Measurements from ENCODE around the gene STOX2. TPM values are rescaled to one million over a fixed set of nuclear protein-coding genes. Genes with fewer than 3 reads are reported as not detected.

Gene STOX2
- total and polyA plus RNA-seq, 8 donors, result 0.29 to 55.8 (median 3.9) TPM

- DNase-seq, result no peak
- no peak overlapping the region for H3K27ac ChIP-seq
- H3K4me3 ChIP-seq, result no peak overlapping the region
- intact Hi-C loops (cut with DNase I; ENCODE audit: low total_unique reads), result no loop called here
- H3K36me3 ChIP-seq, result no peaks in the 10 kb centered on the region
- no peaks in the 10 kb centered on the region for H3K9me3 ChIP-seq
- no peaks in the 10 kb centered on the region for H3K4me1 ChIP-seq
- 84 to 93% (median 90%) methylated on average over 3 of the region's 3 CpGs for WGBS, 5 donors
- TF ChIP-seq POLR2A (IDR thresholded peaks at IDR 0.05), result no peak
- no peak for TF ChIP-seq POLR2AphosphoS5 (IDR thresholded peaks at IDR 0.05)
- TF ChIP-seq CTCF (IDR thresholded peaks at IDR 0.05), result no peak
- no peak for TF ChIP-seq EP300 (IDR thresholded peaks at IDR 0.05)
- H3K27me3 ChIP-seq, result no peaks in the 10 kb centered on the region
Observed at GRCh38 chr4:183936574-183937345, 31.7 kb downstream of the STOX2 start.

GRCh38 chr4:183940864-183941263 lies 35.8 kb downstream of the STOX2 start:
- intact Hi-C loops (cut with DNase I; ENCODE audit: low total_unique reads), result no loop called here
- Histone ChIP-seq H3K9me3 (no peaks in the 10 kb centered on the region), H3K27me3 (no peaks in the 10 kb centered on the region), H3K4me1 (no peaks in the 10 kb centered on the region), H3K4me3 (no peak overlapping the region), H3K27ac (no peak overlapping the region), H3K36me3 (no peaks in the 10 kb centered on the region)
- WGBS, 5 donors, result 50 to 68% (median 57%) methylated on average over 4 of the region's 4 CpGs
- TF ChIP-seq EP300 (IDR thresholded peaks at IDR 0.05), result no peak
- no peak for TF ChIP-seq POLR2A (IDR thresholded peaks at IDR 0.05)
- TF ChIP-seq POLR2AphosphoS5 (IDR thresholded peaks at IDR 0.05), result no peak
- no peak for TF ChIP-seq CTCF (IDR thresholded peaks at IDR 0.05)
- DNase-seq, result no peak

- DNase-seq, result no peak
- H3K36me3 ChIP-seq, result no peaks in the 10 kb centered on the region
- no peaks in the 10 kb centered on the region for H3K4me1 ChIP-seq
- TF ChIP-seq POLR2AphosphoS5 (IDR thresholded peaks at IDR 0.05), result no peak
- no peak for TF ChIP-seq POLR2A (IDR thresholded peaks at IDR 0.05)
- no peak for TF ChIP-seq EP300 (IDR thresholded peaks at IDR 0.05)
- TF ChIP-seq CTCF (IDR thresholded peaks at IDR 0.05), result no peak
- H3K27me3 ChIP-seq, result no peaks in the 10 kb centered on the region
- intact Hi-C loops (cut with DNase I; ENCODE audit: low total_unique reads), result no loop called here
- H3K27ac ChIP-seq, result no peak overlapping the region
- H3K9me3 ChIP-seq, result no peaks in the 10 kb centered on the region
- no peak overlapping the region for H3K4me3 ChIP-seq
Observed at GRCh38 chr4:183941964-183942363, 36.9 kb downstream of the STOX2 start.

- no peaks in the 10 kb centered on the region for H3K27me3 ChIP-seq
- 81 to 88% (median 85%) methylated on average over 8 of the region's 8 CpGs for WGBS, 5 donors
- no peak overlapping the region for H3K4me3 ChIP-seq
- H3K27ac ChIP-seq, result no peak overlapping the region
- H3K4me1 ChIP-seq, result no peaks in the 10 kb centered on the region
- DNase-seq, result no peak
- intact Hi-C loops (cut with DNase I; ENCODE audit: low total_unique reads), result no loop called here
- H3K36me3 ChIP-seq, result no peaks in the 10 kb centered on the region
- no peaks in the 10 kb centered on the region for H3K9me3 ChIP-seq
- no peak for TF ChIP-seq POLR2AphosphoS5 (IDR thresholded peaks at IDR 0.05)
- TF ChIP-seq CTCF (IDR thresholded peaks at IDR 0.05), result no peak
- no peak for TF ChIP-seq EP300 (IDR thresholded peaks at IDR 0.05)
- TF ChIP-seq POLR2A (IDR thresholded peaks at IDR 0.05), result no peak
Observed at GRCh38 chr4:183945741-183946140, 40.6 kb downstream of the STOX2 start.
